ENCODE measurements around the gene ANTXR1. TPM values are rescaled to one million over a fixed set of nuclear protein-coding genes. Genes with fewer than 3 reads are reported as not detected.

The ANTXR1 gene
- total and polyA plus RNA-seq, 2 of the 8 experiments (the other 6 are each of a cell fraction or from before 2014, with no cell fraction given) = 15.8 to 44.3 TPM

DNA sequence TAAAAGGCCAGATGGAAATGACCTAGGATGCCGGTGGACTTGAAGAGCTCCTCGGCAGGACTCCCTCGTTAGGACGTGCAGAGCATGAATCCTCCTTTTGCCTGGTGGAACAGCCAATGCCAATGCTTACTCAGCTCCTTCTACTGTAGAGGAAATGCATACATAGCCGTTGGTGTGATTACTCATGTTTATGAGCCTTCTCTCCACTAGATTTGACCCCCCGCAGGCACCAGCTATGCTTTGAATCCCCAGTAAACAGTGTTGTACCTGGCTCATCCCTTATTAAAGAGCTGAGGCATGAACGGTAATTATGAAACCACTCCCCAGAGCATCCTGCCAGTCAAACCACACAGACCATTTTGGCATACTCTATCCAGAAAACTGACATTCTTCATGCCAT is 172.8 kb downstream of the ANTXR1 start:
- Histone ChIP-seq H4K20me1 (replicated peaks in 1 of 2; ENCODE audit: control insufficient read depth in 1 of 2, insufficient read depth in 2 of 2, low read length in 2 of 2) (no peaks in the 10 kb centered on the region), H3K56ac (replicated peaks; ENCODE audit: insufficient read length, low read depth, low read length) (no peak overlapping the region), H3K4me2 (ENCODE audit: insufficient read depth in 1 of 2, low read depth in 2 of 2, low read length in 2 of 2) (no peak overlapping the region), H4K5ac (ENCODE audit: insufficient read length, low read depth, low read length) (no peak overlapping the region), H2BK5ac (ENCODE audit: low read depth, low read length) (no peak overlapping the region), H3K4me1 (replicated peaks in 1 of 4; ENCODE audit: control insufficient read depth in 3 of 4, insufficient read depth in 4 of 4, low read length in 3 of 4) (peaks cover 0 to 4% (median 0%) of the 10 kb centered on the region in 4 experiments; a peak in 3 of 7 replicates), H4K91ac (replicated peaks; ENCODE audit: insufficient read length, low read length) (no peak overlapping the region), H3K14ac (ENCODE audit: insufficient read length) (no peak overlapping the region), H3K18ac (ENCODE audit: extremely low read depth, low read length) (no peak overlapping the region), H3K23me2 (ENCODE audit: low read depth, low read length) (no peaks in the 10 kb centered on the region), H2BK20ac (ENCODE audit: low read length) (no peak overlapping the region), H3K9me3 (ENCODE audit: insufficient read depth in 2 of 2, low read depth in 1 of 2, low read length in 1 of 2) (no peaks in the 10 kb centered on the region), H3K4me3 (ENCODE audit: extremely low read depth in 1 of 4, insufficient read depth in 2 of 4, low read depth in 3 of 4, low read length in 4 of 4) (no peak overlapping the region), H3K4ac (replicated peaks; ENCODE audit: insufficient read length, low read depth, low read length) (no peak overlapping the region), H3K23ac (ENCODE audit: insufficient read length) (no peak overlapping the region), H3K36me3 (ENCODE audit: control insufficient read depth in 2 of 4, insufficient read depth in 4 of 4, low read length in 3 of 4) (peaks cover 0 to 7% (median 2%) of the 10 kb centered on the region in 4 experiments; a peak in 2 of 8 replicates), H3K79me2 (ENCODE audit: control insufficient read depth in 1 of 2, insufficient read depth in 2 of 2, low read length in 2 of 2) (no peaks in the 10 kb centered on the region), H2BK12ac (ENCODE audit: low read depth, low read length) (no peak overlapping the region), H3K27ac (ENCODE audit: low read depth, low read length) (no peak overlapping the region), H3K9ac (replicated peaks in 1 of 4; ENCODE audit: extremely low read depth in 1 of 4, low read depth in 3 of 4, low read length in 3 of 4) (no peak overlapping the region), H3K27me3 (replicated peaks in 1 of 4; ENCODE audit: control insufficient read depth in 3 of 4, extremely low read depth in 1 of 4, insufficient read depth in 3 of 4, low read length in 3 of 4) (no peaks in the 10 kb centered on the region), H2AK5ac (ENCODE audit: low read depth, low read length) (no peak overlapping the region), H2BK15ac (ENCODE audit: low read length) (no peak overlapping the region), H3K79me1 (ENCODE audit: low read depth, low read length) (no peaks in the 10 kb centered on the region), H2AFZ (ENCODE audit: low read length) (no peak overlapping the region), H2BK120ac (replicated peaks; ENCODE audit: low read depth, low read length) (no peak overlapping the region), H4K8ac (ENCODE audit: extremely low read depth, insufficient read depth, low read length) (no peak overlapping the region)
- no peak for DNase-seq (ENCODE audit: low read depth in 1 of 2, low spot score in 2 of 2)
- WGBS, 2 experiments (ENCODE audit: extremely low coverage in 1 of 2, insufficient coverage in 1 of 2, insufficient read length in 1 of 2, insufficient replicate concordance in 2 of 2, low coverage in 1 of 2, low lambda C conversion rate in 2 of 2, missing lambda C conversion rate in 1 of 2) = 92% methylated on average over 7 of the region's 7 CpGs; no CpG with 5 or more reads in 1 of the 2 experiments
- no peak for FAIRE-seq
- POLR2A ChIA-PET (ENCODE audit: partially characterized antibody) = interaction anchor here (1.5 kb wide), 1 partner anchor 13 kb away, joined by 4 read pairs; no protein-coding TSS in a partner anchor
- CTCF ChIA-PET (ENCODE audit: partially characterized antibody) = interaction anchor here (1.9 kb wide), 1 partner anchor 13 kb away, joined by 5 read pairs; no protein-coding TSS in a partner anchor
- TF ChIP-seq SIX5 (IDR thresholded peaks at IDR 0.05; ENCODE audit: low read depth, low read length) = no peak
- TF ChIP-seq MAFK (IDR thresholded peaks at IDR 0.05; ENCODE audit: low read depth, low read length) = no peak
- TF ChIP-seq SIRT6 (IDR thresholded peaks at IDR 0.05; ENCODE audit: low read length) = no peak
- no peak for TF ChIP-seq TAF1 (IDR thresholded peaks at IDR 0.05; ENCODE audit: low read depth, low read length)
- TF ChIP-seq KDM5A (IDR thresholded peaks at IDR 0.05; ENCODE audit: low read length) = no peak
- TF ChIP-seq RBBP5 (IDR thresholded peaks at IDR 0.05; ENCODE audit: borderline replicate concordance, low read depth, low read length) = no peak
- TF ChIP-seq USF2 (IDR thresholded peaks at IDR 0.05; ENCODE audit: low read length) = no peak
- TF ChIP-seq BRCA1 (IDR thresholded peaks at IDR 0.05; ENCODE audit: low read depth, low read length) = no peak
- no peak for TF ChIP-seq SUZ12 (IDR thresholded peaks at IDR 0.05; ENCODE audit: low read length)
- TF ChIP-seq GABPA (IDR thresholded peaks at IDR 0.05; ENCODE audit: borderline replicate concordance, insufficient read depth, low read length) = no peak
- TF ChIP-seq GTF2F1 (IDR thresholded peaks at IDR 0.05; ENCODE audit: borderline replicate concordance, low read depth, low read length) = no peak
- no peak for TF ChIP-seq SAP30 (IDR thresholded peaks at IDR 0.05; ENCODE audit: insufficient read depth, insufficient replicate concordance, low read length)
- TF ChIP-seq JUN (IDR thresholded peaks at IDR 0.05; ENCODE audit: low read depth, low read length) = no peak
- no peak for TF ChIP-seq POLR2A (IDR thresholded peaks at IDR 0.05; ENCODE audit: control extremely low read depth in 1 of 2, low read depth in 2 of 2, low read length in 2 of 2)

Measured in H1 (cell line).